K562 (cell line): ENCODE data around the gene HAT1. TPM values are rescaled to one million over a fixed set of nuclear protein-coding genes. Genes with fewer than 3 reads are reported as not detected.

ENCODE experiments used
- CREB3 ChIP-seq: fragments of 450-650 bp; conservative IDR thresholded peaks from 2 replicates; pipeline ENCODE4 v1.6.1; 2016; ENCODE audit warnings: missing genetic modification characterization, low read depth, mild to moderate bottlenecking, missing compliant biosample characterization, moderate library complexity
- DMBX1 ChIP-seq: fragments of 250-450 bp; sonication (Bioruptor Pico); IDR thresholded peaks from 2 replicates; pipeline ENCODE4 v1.8.0; 2022; ENCODE audit warnings: inconsistent platforms, mild to moderate bottlenecking, moderate library complexity, borderline replicate concordance
- GABPA ChIP-seq: fragments of 200-800 bp; sonication (Bioruptor generic); conservative IDR thresholded peaks from 2 replicates; pipeline ENCODE4 v1.6.1; 2016; ENCODE audit warnings: low read depth, missing genetic modification characterization, missing compliant biosample characterization
- GTF2E2 ChIP-seq: fragments of 200-800 bp; sonication (Bioruptor generic); IDR thresholded peaks from 2 replicates; pipeline ENCODE4 v1.6.1; 2016; ENCODE audit warnings: missing genetic modification characterization, missing compliant biosample characterization
- GTF2F1 ChIP-seq: IDR thresholded peaks from 2 replicates; pipeline ENCODE4 v1.6.1; 2011; ENCODE audit warnings: low read depth, low read length, improper control_type of control experiment
- HDAC3 ChIP-seq: fragments of 450-650 bp; IDR thresholded peaks from 2 replicates; pipeline ENCODE4 v1.6.1; 2018; ENCODE audit warnings: borderline replicate concordance, mild to moderate bottlenecking, moderate library complexity; ENCODE audit not compliant: partially characterized antibody
- LARP7 ChIP-seq: fragments of 450-650 bp; IDR thresholded peaks from 2 replicates; pipeline ENCODE4 v1.6.1; 2016
- NRF1 ChIP-seq, 2 experiments: fragments of 450-650 bp; IDR thresholded peaks in 1 of 2; conservative IDR thresholded peaks in 1 of 2; 2 replicates each; pipeline ENCODE4 v1.6.1; 2014; ENCODE audit warnings: mild to moderate bottlenecking in 2 of 2
- PHF20 ChIP-seq: fragments of 450-650 bp; IDR thresholded peaks from 2 replicates; pipeline ENCODE4 v1.6.1; 2018; ENCODE audit not compliant: partially characterized antibody
- PHF8 ChIP-seq: fragments of 200-600 bp; sonication (generic); IDR thresholded peaks from 2 replicates; pipeline ENCODE4 v1.6.1; 2012; ENCODE audit warnings: mixed run types, mild to moderate bottlenecking, inconsistent platforms, low read length, moderate library complexity, borderline replicate concordance
- POLR2G ChIP-seq: fragments of 200-400 bp; formaldehyde crosslinking; IDR thresholded peaks from 2 replicates; pipeline ENCODE4 v1.6.1; 2017; ENCODE audit warnings: low read depth, mild to moderate bottlenecking, antibody characterized with exemption, low read length, moderate library complexity
- POU5F1 ChIP-seq: fragments of 150-350 bp; IDR thresholded peaks from 2 replicates; pipeline ENCODE4 v1.6.1; 2014; ENCODE audit warnings: borderline replicate concordance, low read length, low read depth, mild to moderate bottlenecking; ENCODE audit not compliant: partially characterized antibody
- RBM17 ChIP-seq: fragments of 200-400 bp; formaldehyde crosslinking; IDR thresholded peaks from 2 replicates; pipeline ENCODE4 v1.6.1; 2017; ENCODE audit warnings: low read depth, mild to moderate bottlenecking, low read length, borderline replicate concordance
- SMAD4 ChIP-seq: fragments of 250-450 bp; sonication (Bioruptor Pico); conservative IDR thresholded peaks from 2 replicates; pipeline ENCODE4 v1.8.0; 2021; ENCODE audit warnings: inconsistent platforms, mild to moderate bottlenecking, moderate library complexity
- SRSF3 ChIP-seq: fragments of 200-400 bp; formaldehyde crosslinking; IDR thresholded peaks from 2 replicates; pipeline ENCODE4 v1.6.1; 2016; ENCODE audit warnings: mild to moderate bottlenecking, low read length, moderate library complexity; ENCODE audit not compliant: insufficient read depth
- TARDBP ChIP-seq: fragments of 450-650 bp; IDR thresholded peaks from 2 replicates; pipeline ENCODE4 v1.6.1; 2016
- ZC3H4 ChIP-seq: sonication (generic); formaldehyde crosslinking; IDR thresholded peaks from 2 replicates; pipeline ENCODE4 v1.9.0; 2021; ENCODE audit warnings: missing genetic modification reagents, borderline replicate concordance
- ZFX ChIP-seq: sonication (generic); formaldehyde crosslinking; IDR thresholded peaks from 2 replicates; pipeline ENCODE4 v1.8.0; 2022; ENCODE audit warnings: mild to moderate bottlenecking, missing genetic modification reagents, moderate library complexity
- ZNF12 ChIP-seq: sonication (generic); formaldehyde crosslinking; IDR thresholded peaks from 2 replicates; pipeline ENCODE4 v1.4.0; 2020; ENCODE audit warnings: mild to moderate bottlenecking, missing genetic modification reagents
- ZNF124 ChIP-seq: sonication (generic); formaldehyde crosslinking; IDR thresholded peaks from 2 replicates; pipeline ENCODE4 v1.8.1; 2022; ENCODE audit warnings: missing genetic modification reagents
- ZNF212 ChIP-seq: fragments of 450-650 bp; formaldehyde crosslinking; IDR thresholded peaks from 2 replicates; pipeline ENCODE4 v1.4.0; 2020; ENCODE audit warnings: mild to moderate bottlenecking
- ZNF561 ChIP-seq: fragments of 450-650 bp; formaldehyde crosslinking; conservative IDR thresholded peaks from 2 replicates; pipeline ENCODE4 v1.4.0; 2020; ENCODE audit warnings: mild to moderate bottlenecking, moderate library complexity
- ZNF696 ChIP-seq: fragments of 250-450 bp; sonication (Bioruptor Pico); conservative IDR thresholded peaks from 2 replicates; pipeline ENCODE4 v1.4.0; 2020; ENCODE audit warnings: mild to moderate bottlenecking, moderate library complexity
- ZNF717 ChIP-seq: fragments of 250-450 bp; sonication (Bioruptor Pico); IDR thresholded peaks from 2 replicates; pipeline ENCODE4 v1.5.0; 2021
- polyA plus RNA-seq, 8 experiments: library from polyadenylated mRNA; depleted of rRNA in 4 of 8; stranded (reverse) in 5 of 8; unstranded in 3 of 8; fragments of >200 nt; fragmentation: Nextera tagmentation in 2 of 8; fragmentation: Illumina TruSeq in 1 of 8; extraction: Ambion mirVana in 2 of 8; extraction: Trizol in 1 of 8; gene quantifications; 2 replicates each; pipeline versions ENCODE4 v1.2.1 to v1.2.3, GENCODE V29; 2011 to 2014; ENCODE audit warnings: inconsistent platforms in 1 of 8, missing spikeins in 1 of 8
- total RNA-seq, 7 experiments: library from RNA; depleted of rRNA in 6 of 7; stranded (reverse); fragments of >200 nt in 6 of 7; fragmentation: Illumina TruSeq in 2 of 7; extraction: Trizol in 2 of 7; gene quantifications; 2 replicates each; pipeline versions ENCODE4 v1.2.1 to v1.2.3, GENCODE V29; 2011 to 2021; ENCODE audit warnings: low replicate concordance in 1 of 7
- TF ChIP-seq, protein P1 (sequence below): fragments of 250-450 bp; sonication (Bioruptor Pico); IDR thresholded peaks from 2 replicates; pipeline ENCODE4 v1.5.0; 2021; ENCODE audit warnings: mild to moderate bottlenecking, borderline replicate concordance

HAT1 gene
- total and polyA plus RNA-seq, 9 of the 15 experiments (the other 6 are each of a cell fraction or from before 2014, with no cell fraction given), result 125 to 384 (median 244) TPM

DNA sequence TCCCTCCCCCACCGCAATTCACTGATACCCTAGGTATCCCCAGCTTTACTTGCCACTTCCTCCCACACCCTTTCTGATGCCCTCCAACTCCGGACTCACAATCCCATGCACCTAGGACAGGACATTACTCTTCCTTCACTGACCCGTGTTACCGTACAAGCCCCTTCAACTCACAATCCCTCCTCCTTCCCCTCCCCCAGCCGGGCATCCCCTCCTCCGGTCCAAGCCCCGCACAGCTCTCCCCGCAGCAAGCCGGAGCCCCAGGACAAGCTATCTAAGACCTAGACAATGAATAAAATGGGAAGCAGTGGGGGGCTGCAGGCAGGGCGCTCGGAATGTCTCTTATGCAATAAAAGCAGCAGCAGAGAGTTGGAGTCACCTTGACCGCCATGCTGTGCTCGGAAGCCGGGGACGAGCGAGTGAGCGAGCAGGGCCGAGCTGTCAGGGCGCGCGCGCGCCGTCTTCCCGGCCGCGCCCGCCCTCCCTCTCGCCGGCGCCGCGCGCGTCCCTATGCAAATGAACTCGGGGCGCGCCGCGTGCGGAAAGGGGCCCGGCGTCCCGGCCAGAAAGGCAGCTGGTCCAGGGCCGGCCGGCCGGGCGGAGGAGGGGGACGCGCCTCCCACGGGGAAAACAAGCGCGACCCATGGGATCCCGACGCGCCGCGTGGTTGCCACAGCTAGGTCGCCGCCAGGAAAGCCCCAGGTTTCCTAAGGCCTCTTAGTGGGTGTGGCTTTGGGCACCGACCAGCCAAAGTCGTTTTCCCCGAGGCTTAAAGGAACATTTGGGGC lies 28.2 kb upstream of the HAT1 start, which contains the start of gene SLC25A12 (continued):
- TF ChIP-seq PHF20, result peak; percentile 84
- TF ChIP-seq ZNF561 (CRISPR knock-in tag), result no peak
- no peak for TF ChIP-seq ZC3H4 (CRISPR knock-in tag)
- TF ChIP-seq SRSF3, result no peak
- TF ChIP-seq LARP7, result peak; percentile 86; the same call in 1 of the 2 replicates
- TF ChIP-seq RBM17, result no peak
- TF ChIP-seq ZNF12 (CRISPR knock-in tag), result peak; percentile 76
- TF ChIP-seq CREB3 (tag), result peak; percentile 74; the same call in 1 of the 2 replicates
- no peak for TF ChIP-seq GABPA
- peak; percentile 69; the same call in 1 of the 2 replicates for TF ChIP-seq GTF2E2
- TF ChIP-seq NRF1 (conservative IDR thresholded peaks at IDR 0.05 in 1 of 2, IDR thresholded peaks at IDR 0.05 in 1 of 2), result peak; percentile 84 to 85
- no peak for TF ChIP-seq ZNF717
- peak; percentile 95; the same call in 1 of the 2 replicates for TF ChIP-seq PHF8
- TF ChIP-seq ZNF696 (CRISPR knock-in tag), result no peak
- no peak for TF ChIP-seq ZNF124 (CRISPR knock-in tag)
- peak; percentile 22 for TF ChIP-seq POU5F1
- no peak for TF ChIP-seq ZNF212 (CRISPR knock-in tag)
- peak; percentile 99 for TF ChIP-seq ZFX (CRISPR knock-in tag)
- TF ChIP-seq, protein P1, sequence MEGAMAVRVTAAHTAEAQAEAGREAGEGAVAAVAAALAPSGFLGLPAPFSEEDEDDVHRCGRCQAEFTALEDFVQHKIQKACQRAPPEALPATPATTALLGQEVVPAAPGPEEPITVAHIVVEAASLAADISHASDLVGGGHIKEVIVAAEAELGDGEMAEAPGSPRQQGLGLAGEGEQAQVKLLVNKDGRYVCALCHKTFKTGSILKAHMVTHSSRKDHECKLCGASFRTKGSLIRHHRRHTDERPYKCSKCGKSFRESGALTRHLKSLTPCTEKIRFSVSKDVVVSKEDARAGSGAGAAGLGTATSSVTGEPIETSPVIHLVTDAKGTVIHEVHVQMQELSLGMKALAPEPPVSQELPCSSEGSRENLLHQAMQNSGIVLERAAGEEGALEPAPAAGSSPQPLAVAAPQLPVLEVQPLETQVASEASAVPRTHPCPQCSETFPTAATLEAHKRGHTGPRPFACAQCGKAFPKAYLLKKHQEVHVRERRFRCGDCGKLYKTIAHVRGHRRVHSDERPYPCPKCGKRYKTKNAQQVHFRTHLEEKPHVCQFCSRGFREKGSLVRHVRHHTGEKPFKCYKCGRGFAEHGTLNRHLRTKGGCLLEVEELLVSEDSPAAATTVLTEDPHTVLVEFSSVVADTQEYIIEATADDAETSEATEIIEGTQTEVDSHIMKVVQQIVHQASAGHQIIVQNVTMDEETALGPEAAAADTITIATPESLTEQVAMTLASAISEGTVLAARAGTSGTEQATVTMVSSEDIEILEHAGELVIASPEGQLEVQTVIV, result no peak
- TF ChIP-seq SMAD4 (CRISPR knock-in tag), result peak; percentile 74
- TF ChIP-seq DMBX1 (CRISPR knock-in tag), result peak; percentile 73; the same call in 1 of the 2 replicates
- peak; percentile 96 for TF ChIP-seq POLR2G
- peak; percentile 89; the same call in 1 of the 2 replicates for TF ChIP-seq TARDBP
- peak; percentile 58; the same call in 1 of the 2 replicates for TF ChIP-seq GTF2F1
- TF ChIP-seq HDAC3, result no peak
